Breast epithelium (tissue), 3 donors: ENCODE results near the gene EIPR1.

Source experiments
- POLR2A ChIP-seq: fragments of 450-650 bp; IDR thresholded peaks from one replicate; pipeline ENCODE4 v1.6.1; 2016; ENCODE audit warnings: antibody characterized with exemption, mild to moderate bottlenecking, moderate library complexity
- POLR2AphosphoS5 ChIP-seq, 3 donors: sonication (generic); formaldehyde crosslinking; IDR thresholded peaks; one replicate each; pipeline ENCODE4 v1.6.1; 2017; ENCODE audit warnings: antibody characterized with exemption in 3 of 3
- TF ChIP-seq, protein P1 (sequence below), 3 donors: fragments of 450-650 bp; IDR thresholded peaks; one replicate each; pipeline ENCODE4 v1.5.1; 2016 to 2017; ENCODE audit warnings: antibody characterized with exemption in 3 of 3, mild to moderate bottlenecking in 3 of 3, moderate library complexity in 3 of 3

DNA sequence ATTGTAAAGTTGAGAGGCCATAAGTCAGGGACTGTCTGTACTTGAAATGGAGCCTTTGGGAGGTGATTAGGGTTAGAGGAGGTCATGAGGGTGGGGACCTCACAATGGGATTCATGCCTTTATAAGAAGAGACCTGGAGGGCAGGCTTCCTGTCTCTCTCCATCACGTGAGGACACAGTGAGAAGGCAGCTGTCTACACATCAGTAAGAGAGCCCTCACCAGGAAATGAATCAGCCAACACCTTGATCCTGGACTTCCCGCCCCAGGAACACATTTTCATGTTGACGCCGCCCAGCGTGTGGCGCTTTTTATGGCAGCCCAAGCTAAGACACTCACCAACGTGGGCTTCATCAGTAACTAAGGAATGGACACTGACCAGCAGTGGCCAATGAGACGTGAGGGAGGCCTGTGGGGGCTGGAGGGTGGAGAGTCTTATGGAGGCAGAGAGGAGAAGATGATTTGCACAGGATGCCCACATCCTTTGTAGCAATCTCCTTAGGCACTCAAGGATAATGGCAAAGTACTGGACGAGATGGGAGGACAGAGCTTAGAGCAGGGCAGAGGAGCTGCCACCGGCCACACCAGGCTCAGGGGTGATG lies 162.7 kb downstream of the EIPR1 start:
- TF ChIP-seq, protein P1, sequence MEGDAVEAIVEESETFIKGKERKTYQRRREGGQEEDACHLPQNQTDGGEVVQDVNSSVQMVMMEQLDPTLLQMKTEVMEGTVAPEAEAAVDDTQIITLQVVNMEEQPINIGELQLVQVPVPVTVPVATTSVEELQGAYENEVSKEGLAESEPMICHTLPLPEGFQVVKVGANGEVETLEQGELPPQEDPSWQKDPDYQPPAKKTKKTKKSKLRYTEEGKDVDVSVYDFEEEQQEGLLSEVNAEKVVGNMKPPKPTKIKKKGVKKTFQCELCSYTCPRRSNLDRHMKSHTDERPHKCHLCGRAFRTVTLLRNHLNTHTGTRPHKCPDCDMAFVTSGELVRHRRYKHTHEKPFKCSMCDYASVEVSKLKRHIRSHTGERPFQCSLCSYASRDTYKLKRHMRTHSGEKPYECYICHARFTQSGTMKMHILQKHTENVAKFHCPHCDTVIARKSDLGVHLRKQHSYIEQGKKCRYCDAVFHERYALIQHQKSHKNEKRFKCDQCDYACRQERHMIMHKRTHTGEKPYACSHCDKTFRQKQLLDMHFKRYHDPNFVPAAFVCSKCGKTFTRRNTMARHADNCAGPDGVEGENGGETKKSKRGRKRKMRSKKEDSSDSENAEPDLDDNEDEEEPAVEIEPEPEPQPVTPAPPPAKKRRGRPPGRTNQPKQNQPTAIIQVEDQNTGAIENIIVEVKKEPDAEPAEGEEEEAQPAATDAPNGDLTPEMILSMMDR (IDR thresholded peaks at IDR 0.05), result no peak
- TF ChIP-seq POLR2A (no peak), POLR2AphosphoS5 (IDR thresholded peaks at IDR 0.05) (no peak)
